Astrocyte (in vitro differentiated cells and primary cell): ENCODE data around the gene HMX1. TPM values are rescaled to one million over a fixed set of nuclear protein-coding genes. Genes with fewer than 3 reads are reported as not detected.

Source experiments
- DNase-seq: peaks from one replicate; pipeline ENCODE4 v3.0.0-alpha.2; 2010; ENCODE audit warnings: low read depth
- FAIRE-seq: peaks from 2 replicates; lab custom pipeline; 2011; peaks lifted over from hg19 to GRCh38; lab: Jason Lieb, UNC
- H2AFZ ChIP-seq: 2 replicates; pipeline ENCODE4 v1.6.0; 2012; ENCODE audit warnings: low read depth, low read length, inconsistent platforms
- H3K27ac ChIP-seq: 2 replicates; pipeline ENCODE4 v1.5.1; 2011; ENCODE audit warnings: low read depth, low read length, inconsistent platforms
- H3K27me3 ChIP-seq: 2 replicates; pipeline ENCODE4 v1.6.0; 2011; ENCODE audit warnings: low read length, inconsistent platforms; ENCODE audit not compliant: insufficient read depth
- H3K36me3 ChIP-seq: 2 replicates; pipeline ENCODE4 v1.5.1; 2011; ENCODE audit warnings: low read length, inconsistent platforms; ENCODE audit not compliant: insufficient read depth
- H3K4me1 ChIP-seq: 2 replicates; pipeline ENCODE4 v1.5.1; 2011; ENCODE audit warnings: low read length, inconsistent platforms; ENCODE audit not compliant: insufficient read depth
- H3K4me2 ChIP-seq: 2 replicates; pipeline ENCODE4 v1.6.0; 2012; ENCODE audit warnings: low read length, inconsistent platforms
- H3K4me3 ChIP-seq: 2 replicates; pipeline ENCODE4 v1.5.1; 2011; ENCODE audit warnings: low read depth, mild to moderate bottlenecking, low read length, inconsistent platforms; ENCODE audit not compliant: insufficient read depth
- H3K79me2 ChIP-seq: 2 replicates; pipeline ENCODE4 v1.6.0; 2012; ENCODE audit warnings: mild to moderate bottlenecking, low read length, inconsistent platforms; ENCODE audit not compliant: insufficient read depth
- H3K9ac ChIP-seq: 2 replicates; pipeline ENCODE4 v1.6.0; 2012; ENCODE audit warnings: mild to moderate bottlenecking, low read length, inconsistent platforms
- H3K9me3 ChIP-seq: 2 replicates; pipeline ENCODE4 v1.5.1; 2012; ENCODE audit warnings: low read depth, mild to moderate bottlenecking, low read length, inconsistent platforms; ENCODE audit not compliant: insufficient read depth
- H4K20me1 ChIP-seq: 2 replicates; pipeline ENCODE4 v1.6.0; 2012; ENCODE audit warnings: low read length, inconsistent platforms; ENCODE audit not compliant: insufficient read depth
- H3K27ac Mint-ChIP-seq: one replicate; pipeline ENCODE4 v1.8.0; 2021; ENCODE audit warnings: mild to moderate bottlenecking, mixed read lengths; ENCODE audit not compliant: unreplicated experiment
- H3K27me3 Mint-ChIP-seq: one replicate; pipeline ENCODE4 v1.8.0; 2021; ENCODE audit warnings: low read depth, mixed read lengths; ENCODE audit not compliant: unreplicated experiment
- H3K36me3 Mint-ChIP-seq: one replicate; pipeline ENCODE4 v1.8.0; 2021; ENCODE audit warnings: low read depth, mixed read lengths; ENCODE audit not compliant: unreplicated experiment
- H3K4me1 Mint-ChIP-seq: one replicate; pipeline ENCODE4 v1.8.0; 2021; ENCODE audit warnings: low read depth, mixed read lengths; ENCODE audit not compliant: unreplicated experiment
- H3K4me3 Mint-ChIP-seq: one replicate; pipeline ENCODE4 v1.8.0; 2021; ENCODE audit warnings: mild to moderate bottlenecking, moderate library complexity, mixed read lengths; ENCODE audit not compliant: unreplicated experiment
- H3K9me3 Mint-ChIP-seq: one replicate; pipeline ENCODE4 v1.8.0; 2021; ENCODE audit warnings: mild to moderate bottlenecking, mixed read lengths; ENCODE audit not compliant: unreplicated experiment
- CTCF ChIP-seq: IDR thresholded peaks from 2 replicates; pipeline ENCODE4 v1.5.1; 2011; ENCODE audit warnings: low read depth, mild to moderate bottlenecking, inconsistent platforms, low read length, moderate library complexity; ENCODE audit not compliant: insufficient read depth
- EZH2 ChIP-seq: IDR thresholded peaks from 2 replicates; pipeline ENCODE4 v1.6.1; 2012; ENCODE audit warnings: mild to moderate bottlenecking, low read length, inconsistent platforms; ENCODE audit not compliant: insufficient read depth
- total RNA-seq: library from RNA; stranded (reverse); gene quantifications from 2 replicates; pipeline ENCODE4 v1.2.1, GENCODE V29; 2021

HMX1 gene
- total RNA-seq, 1 donor from 2014 or later: 0.25 TPM

- H3K9ac ChIP-seq: no peak overlapping the region
- H3K9me3 ChIP-seq: peaks cover 13% of the 10 kb centered on the region
Observed at GRCh38 chr4:8838296-8838960, 33.2 kb downstream of the HMX1 start.

GRCh38 chr4:8837181-8837841 lies 34.3 kb downstream of the HMX1 start:
- Histone ChIP-seq H3K4me2 (no peak overlapping the region), H3K79me2 (no peaks in the 10 kb centered on the region), H3K4me1 (no peaks in the 10 kb centered on the region), H4K20me1 (no peaks in the 10 kb centered on the region), H3K9ac (no peak overlapping the region), H2AFZ (no peak overlapping the region), H3K9me3 (peaks cover 9% of the 10 kb centered on the region), H3K27ac (no peak overlapping the region), H3K27me3 (no peaks in the 10 kb centered on the region), H3K36me3 (no peaks in the 10 kb centered on the region), H3K4me3 (no peak overlapping the region)
- TF ChIP-seq EZH2 (no peak), CTCF (no peak)
- FAIRE-seq: no peak
- peaks cover 43% of the 10 kb centered on the region for H3K27me3 Mint-ChIP-seq
- H3K4me1 Mint-ChIP-seq: no peaks in the 10 kb centered on the region
- no peak overlapping the region for H3K4me3 Mint-ChIP-seq
- H3K36me3 Mint-ChIP-seq: peaks cover 2% of the 10 kb centered on the region
- peaks cover 2% of the 10 kb centered on the region for H3K9me3 Mint-ChIP-seq
- no peak overlapping the region for H3K27ac Mint-ChIP-seq
- no peak for DNase-seq

More at GRCh38 chr4:8838296-8838960, 33.2 kb downstream of the HMX1 start:
- TF ChIP-seq CTCF (no peak), EZH2 (no peak)
- peaks cover 37% of the 10 kb centered on the region for H3K27me3 Mint-ChIP-seq
- Histone ChIP-seq H3K36me3 (no peaks in the 10 kb centered on the region), H3K27ac (no peak overlapping the region), H3K4me3 (no peak overlapping the region), H3K4me2 (no peak overlapping the region), H4K20me1 (no peaks in the 10 kb centered on the region), H2AFZ (no peak overlapping the region), H3K4me1 (no peaks in the 10 kb centered on the region), H3K79me2 (no peaks in the 10 kb centered on the region), H3K27me3 (no peaks in the 10 kb centered on the region)
- peaks cover 7% of the 10 kb centered on the region for H3K9me3 Mint-ChIP-seq
- peaks cover 2% of the 10 kb centered on the region for H3K36me3 Mint-ChIP-seq
- no peak overlapping the region for H3K27ac Mint-ChIP-seq
- no peak overlapping the region for H3K4me3 Mint-ChIP-seq
- DNase-seq (no peak), FAIRE-seq (no peak)
- H3K4me1 Mint-ChIP-seq: no peaks in the 10 kb centered on the region
